Body of pancreas (tissue), 4 donors: Measurements from ENCODE around the gene SLC2A10. TPM values are rescaled to one million over a fixed set of nuclear protein-coding genes. Genes with fewer than 3 reads are reported as not detected.

Experiments
- ATAC-seq: fragments of 150-250 bp; one replicate; pipeline ENCODE4 v1.9.1; 2016
- DNase-seq, 4 donors: peaks; one replicate each; pipeline ENCODE4 v3.0.0-alpha.2; 2019
- H3K27ac ChIP-seq, 4 donors: fragments of 200-600 bp; sonication (generic); 1 replicate in 3 of 4; 2 replicates in 1 of 4; pipeline versions ENCODE4 v1.5.1 to v1.6.1; 2016 to 2019; ENCODE audit warnings: mild to moderate bottlenecking in 1 of 4, mixed read lengths in 1 of 4, moderate library complexity in 1 of 4
- H3K27me3 ChIP-seq, 2 donors: fragments of 200-600 bp; sonication (generic); one replicate each; pipeline ENCODE4 v1.6.0; 2016; ENCODE audit warnings: mild to moderate bottlenecking in 1 of 2
- H3K36me3 ChIP-seq, 2 donors: fragments of 200-600 bp; sonication (generic); replicated peaks in 1 of 2; 2 replicates each; pipeline ENCODE4 v1.5.1; 2016; ENCODE audit warnings: low read depth in 2 of 2; ENCODE audit not compliant: insufficient read depth in 1 of 2
- H3K4me1 ChIP-seq: fragments of 200-600 bp; sonication (generic); one replicate; pipeline ENCODE4 v1.6.0; 2016
- H3K4me3 ChIP-seq, 2 donors: fragments of 200-600 bp; sonication (generic); 1 replicate in 1 of 2; 2 replicates in 1 of 2; pipeline ENCODE4 v1.5.1; 2016 to 2019
- H3K9me3 ChIP-seq, 3 donors: fragments of 200-600 bp; sonication (generic); 1 replicate in 2 of 3; 2 replicates in 1 of 3; pipeline ENCODE4 v1.5.1; 2016
- POLR2A ChIP-seq, 3 donors: fragments of 450-650 bp; IDR thresholded peaks; one replicate each; pipeline ENCODE4 v1.6.1; 2016; ENCODE audit warnings: antibody characterized with exemption in 3 of 3, mild to moderate bottlenecking in 2 of 3
- WGBS, 2 donors: methylation state at CpG; one replicate each; pipeline ENCODE4 v1.1.5; 2017; 5-methylcytosine and 5-hydroxymethylcytosine counted together
- intact Hi-C: fragments of 100-400 bp; cut with DNase I; formaldehyde crosslinking; loops from one replicate; pipeline ENCODE4 v1.15.1; 2023
- total RNA-seq, 2 donors: library from RNA; depleted of rRNA; stranded (reverse); fragments of >200 nt; gene quantifications; one replicate each; pipeline ENCODE4 v1.1.0, GENCODE V29; 2016
- TF ChIP-seq, protein P1 (sequence below), 7 experiments: fragments of 450-650 bp in 4 of 7; fragments of 200-600 bp in 3 of 7; sonication (generic) in 3 of 7; IDR thresholded peaks; one replicate each; pipeline ENCODE4 v1.5.1; 2016 to 2019; ENCODE audit warnings: antibody characterized with exemption in 7 of 7

The SLC2A10 gene
- total RNA-seq: 10 to 100 TPM; 12.2 to 95.3 TPM

DNA sequence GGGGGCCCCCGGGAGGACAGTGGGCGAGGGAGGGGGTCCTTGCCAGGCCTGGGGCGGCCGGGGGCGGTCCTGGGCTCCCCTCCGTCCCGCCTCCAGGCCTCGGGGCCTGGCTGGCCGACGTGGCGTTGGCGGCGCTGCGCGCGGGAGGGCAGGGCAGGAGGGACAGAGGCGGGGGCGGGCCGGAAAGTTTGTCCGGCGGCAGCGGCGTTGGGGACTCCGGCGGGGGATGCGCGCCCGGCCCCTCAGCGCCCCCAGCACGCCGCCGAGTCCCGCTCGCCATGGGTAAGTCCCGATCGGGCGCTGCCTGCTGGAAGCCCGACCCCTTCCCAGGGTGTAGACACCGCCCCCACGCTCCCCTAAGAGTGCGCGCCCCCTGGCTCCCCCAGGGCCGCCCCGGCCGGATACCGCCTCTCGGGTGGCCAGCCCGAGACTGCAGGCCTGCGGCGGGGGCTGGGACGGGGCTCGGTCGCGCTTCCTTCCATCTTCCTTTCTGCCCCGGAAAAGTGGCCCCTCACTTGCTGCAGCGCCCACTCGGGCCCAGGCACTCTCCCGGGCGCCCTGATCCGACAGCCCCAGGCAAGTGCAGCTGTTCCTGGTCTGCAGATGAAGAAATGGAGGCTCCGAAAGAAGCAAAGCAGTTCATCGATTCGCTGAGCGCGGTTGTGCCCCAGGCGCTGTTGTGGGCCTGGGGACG lies at the start of gene SLC2A10:
Gene SLC2A10 (plus strand): TSS at position 191 of the 694 bp plus-strand sequence. CDS start 88 bp downstream, at position 279.
- peak; percentile 68 to 76 (median 71) for DNase-seq
- H3K36me3 ChIP-seq: no peaks in the 10 kb centered on the region
- intact Hi-C loops: no loop called here
- TF ChIP-seq, protein P1, sequence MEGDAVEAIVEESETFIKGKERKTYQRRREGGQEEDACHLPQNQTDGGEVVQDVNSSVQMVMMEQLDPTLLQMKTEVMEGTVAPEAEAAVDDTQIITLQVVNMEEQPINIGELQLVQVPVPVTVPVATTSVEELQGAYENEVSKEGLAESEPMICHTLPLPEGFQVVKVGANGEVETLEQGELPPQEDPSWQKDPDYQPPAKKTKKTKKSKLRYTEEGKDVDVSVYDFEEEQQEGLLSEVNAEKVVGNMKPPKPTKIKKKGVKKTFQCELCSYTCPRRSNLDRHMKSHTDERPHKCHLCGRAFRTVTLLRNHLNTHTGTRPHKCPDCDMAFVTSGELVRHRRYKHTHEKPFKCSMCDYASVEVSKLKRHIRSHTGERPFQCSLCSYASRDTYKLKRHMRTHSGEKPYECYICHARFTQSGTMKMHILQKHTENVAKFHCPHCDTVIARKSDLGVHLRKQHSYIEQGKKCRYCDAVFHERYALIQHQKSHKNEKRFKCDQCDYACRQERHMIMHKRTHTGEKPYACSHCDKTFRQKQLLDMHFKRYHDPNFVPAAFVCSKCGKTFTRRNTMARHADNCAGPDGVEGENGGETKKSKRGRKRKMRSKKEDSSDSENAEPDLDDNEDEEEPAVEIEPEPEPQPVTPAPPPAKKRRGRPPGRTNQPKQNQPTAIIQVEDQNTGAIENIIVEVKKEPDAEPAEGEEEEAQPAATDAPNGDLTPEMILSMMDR (IDR thresholded peaks at IDR 0.05): peak in 2 of 7 experiments; percentile 10 to 26
- peak; percentile 37 to 56 (median 46) for TF ChIP-seq POLR2A (IDR thresholded peaks at IDR 0.05)
- peak within 1 kb of the TSS; percentile 70 to 88 (median 82) for H3K27ac ChIP-seq
- peak; percentile 83 for ATAC-seq
- no peaks in the 10 kb centered on the region for H3K9me3 ChIP-seq
- no peaks in the 10 kb centered on the region for H3K27me3 ChIP-seq
- peak within 1 kb of the TSS; percentile 24 to 68 for H3K4me3 ChIP-seq
- H3K4me1 ChIP-seq: peaks cover 47% of the 10 kb centered on the region
- 1% methylated on average over 12 to 66 of the region's 67 CpGs for WGBS, 2 donors

DNA sequence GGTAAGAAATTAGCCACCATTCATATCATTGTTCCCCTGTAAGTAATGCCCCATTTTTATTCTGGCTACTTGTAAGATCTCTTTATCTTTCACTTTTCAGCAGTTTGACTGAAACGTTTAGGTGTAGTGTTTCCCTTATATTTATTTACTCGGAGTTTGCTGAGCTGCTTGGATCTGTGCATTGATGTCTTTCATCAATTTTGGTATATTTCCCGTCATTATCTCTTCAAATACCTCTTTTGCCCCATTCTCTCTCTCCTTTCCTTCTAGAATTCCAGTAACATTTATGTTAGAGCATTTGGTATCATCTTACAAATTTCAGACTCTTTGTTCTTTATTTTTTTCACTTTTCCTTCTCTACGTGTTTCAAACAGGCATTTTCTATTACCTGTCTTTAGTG lies 49.0 kb upstream of the SLC2A10 start:
- no peaks in the 10 kb centered on the region for H3K9me3 ChIP-seq
- no peak overlapping the region for H3K27ac ChIP-seq
- TF ChIP-seq, protein P1 (IDR thresholded peaks at IDR 0.05): no peak
- no peak for TF ChIP-seq POLR2A (IDR thresholded peaks at IDR 0.05)
- no peaks in the 10 kb centered on the region for H3K27me3 ChIP-seq
- no peak overlapping the region for H3K4me3 ChIP-seq
- no peaks in the 10 kb centered on the region for H3K36me3 ChIP-seq
- ATAC-seq: no peak
- 74 to 85% methylated on average over 4 of the region's 4 CpGs for WGBS, 2 donors
- H3K4me1 ChIP-seq: no peaks in the 10 kb centered on the region
- intact Hi-C loops: no loop called here
- DNase-seq: no peak

DNA sequence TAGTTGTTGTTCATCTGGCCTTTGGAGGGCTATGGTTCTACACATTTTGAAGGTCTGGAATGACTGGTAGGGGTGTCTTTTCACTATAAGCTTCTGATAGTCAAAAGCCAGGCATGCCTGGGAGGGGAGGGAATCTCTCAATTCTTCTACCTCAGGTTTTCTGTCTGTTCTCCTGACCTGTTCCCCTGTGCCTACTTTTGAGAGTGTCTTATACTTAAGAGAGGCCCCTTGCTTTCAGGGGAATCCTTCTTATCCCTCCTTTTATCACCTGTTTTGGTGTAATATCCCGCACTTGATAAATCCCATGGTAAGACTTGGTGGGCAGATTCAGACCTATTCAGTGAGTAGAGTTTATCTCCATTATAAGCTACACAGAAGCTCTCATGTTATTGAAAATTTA lies 47.8 kb upstream of the SLC2A10 start:
- Histone ChIP-seq H3K36me3 (no peaks in the 10 kb centered on the region), H3K27ac (no peak overlapping the region), H3K27me3 (no peaks in the 10 kb centered on the region), H3K4me1 (no peaks in the 10 kb centered on the region), H3K4me3 (no peak overlapping the region), H3K9me3 (no peaks in the 10 kb centered on the region)
- WGBS, 2 donors: 95 to 100% methylated on average over 1 of the region's 1 CpG
- ATAC-seq: no peak
- intact Hi-C loops: no loop called here
- TF ChIP-seq POLR2A (IDR thresholded peaks at IDR 0.05): no peak
- TF ChIP-seq, protein P1 (IDR thresholded peaks at IDR 0.05): no peak
- no peak for DNase-seq

DNA sequence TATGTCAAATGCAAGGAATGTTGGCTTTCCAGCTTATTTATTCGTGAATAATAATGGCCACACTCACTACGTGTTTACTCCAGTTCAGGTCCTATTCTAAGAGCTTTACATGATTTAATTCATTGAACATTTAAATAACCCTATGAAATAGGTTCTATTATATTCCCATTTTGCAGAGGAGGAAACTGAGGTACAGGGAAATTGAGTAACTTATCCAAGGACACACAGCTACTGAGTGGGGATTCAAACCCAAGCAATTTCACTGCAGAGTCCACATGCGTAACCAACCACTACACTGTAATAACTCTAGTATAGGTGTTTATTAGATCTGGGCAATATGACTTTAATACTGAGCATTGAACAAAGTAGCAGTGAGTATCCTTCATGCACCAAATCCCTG lies 45.9 kb upstream of the SLC2A10 start:
- Histone ChIP-seq H3K27ac (no peak overlapping the region), H3K27me3 (no peaks in the 10 kb centered on the region), H3K9me3 (no peaks in the 10 kb centered on the region), H3K4me3 (no peak overlapping the region), H3K36me3 (no peaks in the 10 kb centered on the region), H3K4me1 (no peaks in the 10 kb centered on the region)
- no peak for TF ChIP-seq POLR2A (IDR thresholded peaks at IDR 0.05)
- TF ChIP-seq, protein P1 (IDR thresholded peaks at IDR 0.05): no peak
- intact Hi-C loops: no loop called here
- DNase-seq: no peak
- 88 to 92% methylated on average over 3 of the region's 3 CpGs for WGBS, 2 donors
- ATAC-seq: no peak

DNA sequence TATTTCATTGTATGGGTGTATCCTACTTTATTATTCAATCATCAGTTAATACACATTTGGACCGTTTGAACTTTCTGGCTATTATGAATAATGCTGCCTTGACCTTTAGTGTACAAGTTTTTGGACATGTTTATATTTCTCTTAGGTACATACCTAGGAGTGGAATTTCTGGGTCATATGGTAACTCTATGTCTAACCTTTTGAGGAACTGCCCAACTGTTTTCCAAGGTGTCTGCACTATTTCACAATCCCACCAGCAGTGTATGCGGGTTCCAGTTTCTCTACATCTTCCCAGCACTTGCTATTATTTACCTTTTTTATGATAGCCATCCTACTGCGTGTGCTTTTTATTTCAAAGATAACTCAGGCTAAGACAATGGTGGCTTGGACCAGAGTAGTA lies 43.8 kb upstream of the SLC2A10 start:
- WGBS, 2 donors: 79 to 81% methylated on average over 3 of the region's 3 CpGs
- ATAC-seq (no peak), DNase-seq (no peak)
- Histone ChIP-seq H3K27ac (no peak overlapping the region), H3K36me3 (no peaks in the 10 kb centered on the region), H3K27me3 (no peaks in the 10 kb centered on the region), H3K4me3 (no peak overlapping the region), H3K9me3 (peaks cover 0 to 8% (median 0%) of the 10 kb centered on the region in 3 donors), H3K4me1 (no peaks in the 10 kb centered on the region)
- no peak for TF ChIP-seq POLR2A (IDR thresholded peaks at IDR 0.05)
- TF ChIP-seq, protein P1 (IDR thresholded peaks at IDR 0.05): no peak
- intact Hi-C loops: no loop called here
